Measurements from ENCODE around the gene GADD45B.
"Not testable (repeated sequence)": the region's sequence is repeated elsewhere in the genome, so short reads cannot be mapped to it uniquely, and the experiment has no call there.

Gene GADD45B

DNA sequence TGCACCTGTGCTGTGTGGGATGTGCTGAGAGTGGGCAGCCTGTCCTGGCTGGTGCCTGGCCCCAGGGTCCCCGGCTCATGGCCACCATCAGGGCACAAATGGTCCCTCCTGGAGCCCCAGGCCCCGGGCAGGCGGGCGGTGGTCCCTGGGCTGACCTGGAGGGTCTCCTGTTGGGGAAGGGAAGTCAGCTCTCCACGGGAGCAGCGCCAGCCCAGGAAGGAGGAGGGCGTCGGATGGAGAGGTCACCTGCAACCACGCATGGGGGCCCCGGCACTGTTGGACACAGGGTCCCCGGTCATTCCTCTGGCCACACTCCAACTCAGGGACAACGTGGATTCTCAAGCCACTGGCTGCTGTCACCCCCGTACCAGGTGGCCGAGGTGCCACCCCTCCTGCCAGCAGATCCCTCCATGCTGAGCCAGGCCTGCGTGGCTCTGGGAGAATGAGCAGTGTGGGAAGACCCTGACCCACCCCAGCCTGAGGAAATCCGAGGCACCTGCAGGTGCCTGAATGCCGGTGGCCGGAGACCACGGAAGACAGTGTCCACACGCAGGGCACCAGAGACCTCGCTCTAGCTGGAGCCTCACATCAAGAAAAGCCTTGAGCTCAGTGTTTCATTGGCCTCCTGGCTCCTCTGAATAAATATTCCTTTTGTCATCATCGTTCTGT, 32.7 kb upstream of the GADD45B start:
- DNase-seq: no peak

GRCh38 chr19:2443785-2444182, 32.1 kb upstream of the GADD45B start:
- intact Hi-C loops (cut with DNase I): no loop called here
- DNase-seq: peak in 1 of 10 donors; percentile 52

More for the DNA sequence above, 32.7 kb upstream of the GADD45B start:
- intact Hi-C loops (cut with DNase I): no loop called here

DNA sequence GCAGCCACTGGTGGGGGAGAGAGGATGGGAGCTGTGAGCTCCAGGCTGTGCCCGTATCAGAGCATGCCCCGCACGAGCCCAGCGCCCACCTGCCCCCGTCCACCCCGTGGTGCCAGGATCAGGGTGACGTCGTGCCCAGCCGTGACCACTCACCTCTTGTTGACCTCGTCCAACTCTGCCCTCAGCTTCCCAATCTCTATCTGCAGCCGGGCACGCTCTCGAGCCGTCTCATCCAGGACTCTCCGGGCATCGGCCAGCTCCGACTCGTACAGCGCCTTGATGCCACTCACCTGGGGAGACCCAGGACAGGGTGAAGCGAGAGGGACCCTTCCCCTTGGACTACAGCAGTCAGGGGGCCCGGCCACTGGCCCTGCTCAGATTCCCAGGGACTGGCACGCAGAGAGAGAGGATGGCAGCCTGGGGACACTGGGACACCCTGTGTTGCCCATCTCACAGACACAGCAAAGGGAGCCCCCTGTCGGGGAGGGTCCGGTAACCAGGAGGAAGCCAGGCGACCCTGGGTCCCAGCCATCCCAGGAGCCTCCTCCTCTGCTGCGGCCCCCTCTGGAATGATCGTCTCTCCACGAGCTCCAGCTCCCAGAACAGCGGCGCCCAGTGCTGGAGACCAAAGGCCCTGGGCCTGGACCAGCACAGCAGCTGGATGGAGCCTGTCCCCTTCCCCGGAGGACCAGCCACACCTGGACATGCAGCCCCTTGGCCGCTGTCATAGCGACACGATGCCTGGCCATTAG, 31.5 kb upstream of the GADD45B start:
- DNase-seq: peak in 1 of 10 donors; percentile 68
- intact Hi-C loops (cut with DNase I): no loop called here

- intact Hi-C loops (cut with DNase I): no loop called here
- no peak for DNase-seq
Measured at GRCh38 chr19:2446381-2446780, 29.5 kb upstream of the GADD45B start.

- no peak for DNase-seq
- intact Hi-C loops (cut with DNase I): no loop called here
Measured at GRCh38 chr19:2449019-2449418, 26.9 kb upstream of the GADD45B start.

DNA sequence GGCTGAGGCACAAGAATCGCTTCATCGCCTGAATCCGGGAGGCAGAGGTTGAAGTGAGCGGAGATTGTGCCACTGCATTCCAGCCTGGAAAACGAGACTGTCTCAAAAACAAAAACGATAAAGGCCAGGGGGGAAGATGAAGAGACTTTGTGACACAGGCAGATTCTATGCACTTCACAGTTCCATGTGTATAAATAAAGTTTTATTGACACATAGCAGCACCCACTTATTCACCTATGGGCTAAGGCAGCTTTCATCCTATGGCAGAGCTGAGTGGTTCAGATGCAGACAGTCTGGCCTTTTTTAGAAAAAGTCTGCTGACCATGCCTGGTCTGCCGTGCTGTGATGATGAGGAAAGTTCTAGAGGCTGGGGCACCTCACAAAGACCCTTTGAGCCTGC, 24.8 kb upstream of the GADD45B start:
- intact Hi-C loops (cut with DNase I): no loop called here
- no peak for DNase-seq

DNA sequence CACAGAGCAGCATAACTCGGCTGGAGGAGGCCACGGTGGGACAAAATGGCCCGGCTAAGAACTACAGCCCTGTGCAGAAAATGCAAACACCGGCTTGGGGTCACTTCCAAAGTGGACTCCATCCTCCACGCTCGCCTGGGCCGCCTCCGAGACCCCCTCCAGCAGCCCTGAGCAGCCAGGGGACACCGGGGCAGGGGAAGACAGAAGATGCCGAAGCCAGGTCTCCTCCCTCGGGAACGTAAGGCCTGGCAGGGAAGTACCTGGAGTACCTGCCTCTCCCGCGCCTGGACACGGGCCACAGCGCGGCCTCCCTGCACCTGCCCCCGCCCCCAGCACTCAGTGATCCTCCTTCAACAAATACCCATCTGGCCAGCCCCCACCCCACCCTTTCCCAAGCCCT, 24.2 kb upstream of the GADD45B start:
- intact Hi-C loops (cut with DNase I): no loop called here

DNA sequence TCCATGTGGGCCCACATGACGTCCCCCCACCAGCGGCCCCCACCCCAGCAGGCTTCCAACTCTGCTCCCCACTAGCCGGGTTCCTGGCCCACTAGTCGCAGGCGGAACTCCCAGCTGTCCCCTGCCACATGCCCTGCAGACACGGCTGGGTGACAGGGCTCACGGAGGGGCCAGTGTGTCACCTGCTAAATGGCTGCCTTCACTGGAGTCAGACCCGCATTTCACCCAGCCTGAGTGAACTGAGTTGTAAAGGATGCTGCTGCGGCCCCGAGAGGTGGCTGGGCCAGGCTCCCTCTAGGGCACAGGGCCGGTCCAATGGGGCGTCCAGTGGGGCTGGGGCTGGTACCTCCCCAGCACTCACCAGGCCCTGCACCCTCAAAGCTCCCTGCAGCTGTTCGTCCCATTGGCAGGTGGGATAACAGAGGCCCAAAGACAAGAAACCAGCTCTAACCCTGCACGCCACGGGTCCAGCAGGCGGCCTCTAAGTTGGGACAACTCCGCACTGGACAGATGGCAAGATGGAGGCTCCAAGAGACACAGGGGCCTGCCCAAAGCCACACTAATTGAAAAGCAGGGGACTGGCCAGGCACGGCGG, 22.4 kb upstream of the GADD45B start:
- no peak for DNase-seq
- intact Hi-C loops (cut with DNase I): no loop called here

More for the DNA sequence above, 24.2 kb upstream of the GADD45B start:
- peak in 1 of 10 donors; percentile 37 for DNase-seq

GRCh38 chr19:2454199-2454961, 21.5 kb upstream of the GADD45B start:
- DNase-seq: no peak
- intact Hi-C loops (cut with DNase I): no loop called here

GRCh38 chr19:2454962-2455850, 20.7 kb upstream of the GADD45B start:
- DNase-seq: no peak
- intact Hi-C loops (cut with DNase I): no loop called here

GRCh38 chr19:2455851-2456570, 19.9 kb upstream of the GADD45B start:
- intact Hi-C loops (cut with DNase I): no loop called here
- DNase-seq: peak in 2 of 10 donors; percentile 77 to 85

DNA sequence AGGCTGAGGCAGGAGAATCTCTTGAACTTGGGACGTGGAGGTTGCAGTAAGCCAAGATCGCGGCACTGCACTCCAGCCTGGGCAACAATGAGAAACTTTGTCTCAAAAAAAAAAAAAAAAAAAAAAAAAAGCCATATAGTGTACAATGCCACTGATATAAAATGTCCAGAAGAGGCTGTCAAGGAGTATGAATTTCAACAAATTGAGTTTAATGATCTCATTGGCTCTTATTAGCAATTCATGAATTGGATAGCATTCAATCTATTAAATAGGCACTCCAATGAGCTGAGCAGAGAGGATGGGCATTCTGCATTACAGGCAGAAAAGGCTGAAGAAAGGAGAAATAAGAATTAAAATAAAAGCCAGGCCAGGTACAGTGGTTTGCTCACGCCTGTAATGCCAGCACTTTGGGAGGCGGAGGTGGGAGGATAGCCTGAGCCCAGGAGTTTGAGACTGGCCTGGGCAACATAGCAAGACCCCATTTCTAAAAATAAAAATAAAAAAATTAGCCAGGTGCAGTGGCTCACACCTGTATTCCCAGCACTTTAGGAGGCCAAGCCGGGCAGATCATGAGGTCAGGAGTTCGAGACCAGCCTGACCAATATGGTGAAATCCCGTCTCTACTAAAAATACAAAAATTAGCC, 18.4 kb upstream of the GADD45B start:
- intact Hi-C loops (cut with DNase I): no loop called here
- no peak for DNase-seq

DNA sequence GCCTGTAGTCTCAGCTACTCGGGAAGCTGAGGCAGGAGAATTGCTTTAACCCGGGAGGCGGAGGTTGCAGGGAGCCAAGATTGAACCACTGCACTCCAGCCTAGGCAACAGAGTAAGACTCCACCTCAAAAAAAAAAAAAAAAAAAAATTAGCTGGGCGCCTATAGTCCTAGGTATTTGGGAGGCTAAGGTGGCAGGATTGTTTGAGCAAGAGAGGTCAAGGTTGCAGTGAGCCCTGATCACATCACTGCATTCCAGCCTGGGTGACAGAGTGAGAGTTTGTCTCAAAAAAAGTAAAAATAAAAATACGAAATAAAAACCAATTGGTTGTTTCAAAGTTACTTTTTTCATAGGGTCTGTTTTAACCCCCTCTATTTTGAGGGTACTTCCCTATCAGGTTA, 17.9 kb upstream of the GADD45B start:
- intact Hi-C loops (cut with DNase I): no loop called here
- DNase-seq: no peak

DNA sequence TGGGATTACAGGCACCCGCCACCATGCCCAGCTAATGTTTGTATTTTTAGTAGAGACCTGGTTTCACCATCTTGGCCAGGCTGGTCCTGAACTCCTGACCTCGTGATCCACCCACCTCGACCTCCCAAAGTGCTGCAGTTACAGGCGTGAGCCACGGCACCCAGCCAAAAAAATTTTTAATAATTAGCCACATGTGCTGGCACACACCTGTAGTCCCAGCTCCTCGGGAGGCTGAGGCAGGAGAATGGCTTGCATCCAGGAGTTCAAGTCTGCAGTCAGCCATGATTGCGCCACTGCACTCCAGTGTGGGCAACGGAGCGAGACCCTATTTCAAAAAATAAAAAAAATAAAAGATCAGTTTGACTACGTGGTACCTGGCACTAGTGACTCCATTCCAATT, 17.2 kb upstream of the GADD45B start:
- intact Hi-C loops (cut with DNase I): not testable (repeated sequence)

DNA sequence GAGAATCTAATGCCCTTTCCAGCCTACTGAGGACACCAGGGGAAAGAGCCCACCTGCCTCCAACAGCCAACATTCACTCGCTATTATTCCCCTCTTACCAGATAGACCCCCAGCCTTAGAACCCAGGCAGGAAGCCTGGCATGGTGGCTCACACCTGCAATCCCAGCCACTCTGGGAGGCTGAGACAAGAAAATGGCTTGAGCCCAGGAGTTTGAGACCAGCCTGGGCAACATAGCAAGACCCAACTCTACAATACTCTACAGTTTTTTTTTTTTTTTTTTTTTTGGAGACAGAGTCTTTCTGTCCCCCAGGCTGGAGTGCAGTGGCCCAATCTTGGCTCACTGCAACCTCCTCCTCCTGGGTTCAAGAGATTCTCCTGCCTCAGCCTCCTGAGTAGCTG, 15.7 kb upstream of the GADD45B start:
- intact Hi-C loops (cut with DNase I): no loop called here

More for the DNA sequence above, 17.2 kb upstream of the GADD45B start:
- not testable (repeated sequence) for DNase-seq

DNA sequence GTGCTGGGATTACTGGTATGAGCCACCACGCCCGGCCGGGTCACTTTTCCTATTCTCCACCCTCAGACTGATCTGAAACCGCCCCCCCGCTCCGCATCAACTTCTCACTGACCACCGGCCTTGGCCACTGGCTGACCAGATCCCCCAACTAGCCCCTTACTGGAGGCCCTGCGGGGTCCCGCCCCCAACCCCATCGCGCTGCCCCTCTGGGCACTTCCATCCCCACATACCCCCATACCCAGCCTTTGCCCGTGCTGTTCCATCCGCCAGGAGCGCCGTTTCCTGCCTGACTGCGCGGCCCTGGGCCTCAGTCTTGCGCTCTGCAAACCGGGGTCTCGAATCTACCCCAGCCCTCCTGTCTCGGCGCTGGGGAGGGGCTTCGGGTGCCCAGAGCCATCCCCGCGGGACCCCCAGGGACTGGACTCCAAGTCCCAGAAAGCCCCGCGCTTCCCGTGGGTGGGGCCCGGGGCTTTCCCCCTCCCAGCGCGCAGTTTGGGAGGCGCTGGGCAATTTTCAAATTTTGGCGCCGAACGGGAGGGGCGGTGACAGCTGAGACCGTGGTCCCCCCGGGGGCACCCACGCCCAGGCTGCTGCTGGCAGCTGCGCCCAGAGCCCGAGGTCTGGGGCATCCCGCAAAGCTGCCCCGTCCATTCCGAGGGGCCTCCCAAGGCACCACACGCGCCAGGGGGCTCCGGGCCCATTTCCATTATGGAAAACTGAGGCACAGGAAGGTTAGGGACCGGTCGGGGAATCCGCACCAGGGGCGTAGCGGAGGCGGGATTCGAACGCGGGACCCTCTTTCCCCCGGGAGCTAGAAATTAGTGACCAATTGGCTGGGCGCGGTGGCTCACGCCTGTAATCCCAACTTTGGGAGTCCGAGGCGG, 13.9 kb upstream of the GADD45B start:
- DNase-seq: peak in 4 of 10 donors; percentile 31 to 90 (median 58)
- intact Hi-C loops (cut with DNase I): no loop called here

More for the DNA sequence above, 15.7 kb upstream of the GADD45B start:
- DNase-seq: no peak

GRCh38 chr19:2462635-2463421, 13.1 kb upstream of the GADD45B start:
- intact Hi-C loops (cut with DNase I): no loop called here
- DNase-seq: peak; percentile 76 to 97 (median 84)

Data from posterior cingulate gyrus (tissue), 11 donors.